ENCODE data around the gene CREBBP. TPM values are rescaled to one million over a fixed set of nuclear protein-coding genes. Genes with fewer than 3 reads are reported as not detected.

CREBBP gene
- total RNA-seq, 1 experiment from 2014 or later = 26.4 TPM

DNA sequence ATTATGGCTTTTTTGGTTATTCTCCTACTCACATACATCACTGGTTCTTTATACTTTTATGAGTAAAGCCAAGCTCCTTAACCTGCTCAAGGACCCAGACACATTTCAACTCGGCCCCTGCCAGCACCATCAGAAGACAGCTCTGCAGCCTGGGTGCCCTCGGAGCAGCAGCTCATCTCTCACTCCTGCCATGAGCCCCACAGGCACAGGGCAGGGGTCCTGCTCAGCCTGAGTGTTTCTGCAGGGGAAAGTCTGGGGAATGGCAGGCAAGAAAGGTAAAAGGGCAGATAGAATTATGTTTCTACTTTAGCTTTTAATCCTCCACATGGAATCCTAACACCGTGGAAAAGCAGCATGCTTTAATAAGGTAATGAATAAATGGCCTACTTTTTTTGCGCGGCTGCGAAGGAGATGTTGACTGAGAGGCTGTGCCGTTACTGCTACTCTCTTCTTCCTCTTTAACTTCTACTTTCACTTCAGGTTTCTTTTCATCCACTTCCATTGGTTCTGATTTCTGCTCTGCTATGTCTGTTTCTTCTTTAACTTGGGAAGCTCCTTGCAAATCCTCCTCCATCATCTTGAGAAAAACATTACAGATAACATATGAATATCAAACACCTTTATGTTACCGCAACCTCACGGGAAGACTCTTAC, 113.1 kb downstream of the CREBBP start:
- H4K20me1 ChIP-seq (ENCODE audit: insufficient read depth, low read depth, low read length) = no peaks in the 10 kb centered on the region
- peaks cover 16% of the 10 kb centered on the region for H3K79me2 ChIP-seq (ENCODE audit: low read length)
- H3K4me3 ChIP-seq (ENCODE audit: low read length) = no peak overlapping the region
- no peaks in the 10 kb centered on the region for H3K4me1 ChIP-seq (ENCODE audit: low read length)
- H3K4me2 ChIP-seq (ENCODE audit: low read depth, low read length, poor library complexity, severe bottlenecking) = no peak overlapping the region
- H3K9ac ChIP-seq (ENCODE audit: low read length) = no peak overlapping the region
- DNase-seq = no peak
- H3K9me3 ChIP-seq (ENCODE audit: low read length) = no peaks in the 10 kb centered on the region
- no peak overlapping the region for H3K27ac ChIP-seq (ENCODE audit: low read length)
- peaks cover 28% of the 10 kb centered on the region for H3K36me3 ChIP-seq (ENCODE audit: insufficient read depth, low read length)
- H3K27me3 ChIP-seq (ENCODE audit: low read length) = no peaks in the 10 kb centered on the region
- no peak overlapping the region for H2AFZ ChIP-seq (ENCODE audit: low read length)
- no peaks in the 10 kb centered on the region for H3K9me2 ChIP-seq (replicated peaks; ENCODE audit: insufficient read depth, low read length)

DNA sequence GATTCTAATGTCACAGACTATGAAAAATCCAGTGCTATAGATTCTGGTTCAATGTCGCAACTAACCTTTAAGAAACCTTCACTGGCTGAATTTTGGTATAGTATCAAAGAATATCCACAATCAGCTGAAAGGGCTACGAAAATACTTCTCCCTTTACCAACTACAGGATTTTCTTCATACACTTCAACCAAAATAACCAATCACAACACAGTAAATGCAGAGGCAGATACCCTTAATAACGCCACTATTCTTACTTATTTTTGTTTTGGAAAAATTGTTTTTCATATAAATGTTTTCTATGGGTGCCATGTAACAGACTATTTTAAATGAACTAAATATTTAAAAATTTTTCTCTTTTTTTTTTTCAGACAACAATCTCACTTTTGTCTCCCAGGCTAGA, 114.3 kb downstream of the CREBBP start:
- DNase-seq = no peak
- no peaks in the 10 kb centered on the region for H3K9me3 ChIP-seq (ENCODE audit: low read length)
- H3K4me2 ChIP-seq (ENCODE audit: low read depth, low read length, poor library complexity, severe bottlenecking) = no peak overlapping the region
- no peaks in the 10 kb centered on the region for H3K27me3 ChIP-seq (ENCODE audit: low read length)
- H3K4me1 ChIP-seq (ENCODE audit: low read length) = no peaks in the 10 kb centered on the region
- H2AFZ ChIP-seq (ENCODE audit: low read length) = no peak overlapping the region
- no peaks in the 10 kb centered on the region for H3K9me2 ChIP-seq (replicated peaks; ENCODE audit: insufficient read depth, low read length)
- no peak overlapping the region for H3K27ac ChIP-seq (ENCODE audit: low read length)
- no peak overlapping the region for H3K9ac ChIP-seq (ENCODE audit: low read length)
- peaks cover 21% of the 10 kb centered on the region for H3K79me2 ChIP-seq (ENCODE audit: low read length)
- no peaks in the 10 kb centered on the region for H4K20me1 ChIP-seq (ENCODE audit: insufficient read depth, low read depth, low read length)
- peaks cover 28% of the 10 kb centered on the region for H3K36me3 ChIP-seq (ENCODE audit: insufficient read depth, low read length)
- H3K4me3 ChIP-seq (ENCODE audit: low read length) = no peak overlapping the region

GRCh38 chr16:3764409-3764808, 116.1 kb downstream of the CREBBP start:
- H3K9me2 ChIP-seq (replicated peaks; ENCODE audit: insufficient read depth, low read length) = no peaks in the 10 kb centered on the region
- no peak overlapping the region for H3K4me3 ChIP-seq (ENCODE audit: low read length)
- H3K9me3 ChIP-seq (ENCODE audit: low read length) = no peaks in the 10 kb centered on the region
- DNase-seq = no peak
- H3K9ac ChIP-seq (ENCODE audit: low read length) = no peak overlapping the region
- no peak overlapping the region for H2AFZ ChIP-seq (ENCODE audit: low read length)
- no peaks in the 10 kb centered on the region for H3K4me1 ChIP-seq (ENCODE audit: low read length)
- peaks cover 28% of the 10 kb centered on the region for H3K36me3 ChIP-seq (ENCODE audit: insufficient read depth, low read length)
- peaks cover 21% of the 10 kb centered on the region for H3K79me2 ChIP-seq (ENCODE audit: low read length)
- no peaks in the 10 kb centered on the region for H4K20me1 ChIP-seq (ENCODE audit: insufficient read depth, low read depth, low read length)
- H3K4me2 ChIP-seq (ENCODE audit: low read depth, low read length, poor library complexity, severe bottlenecking) = no peak overlapping the region
- H3K27ac ChIP-seq (ENCODE audit: low read length) = no peak overlapping the region
- H3K27me3 ChIP-seq (ENCODE audit: low read length) = no peaks in the 10 kb centered on the region

- no peak overlapping the region for H3K9ac ChIP-seq (ENCODE audit: low read length)
- no peaks in the 10 kb centered on the region for H3K27me3 ChIP-seq (ENCODE audit: low read length)
- H3K9me2 ChIP-seq (replicated peaks; ENCODE audit: insufficient read depth, low read length) = no peaks in the 10 kb centered on the region
- no peaks in the 10 kb centered on the region for H3K9me3 ChIP-seq (ENCODE audit: low read length)
- H2AFZ ChIP-seq (ENCODE audit: low read length) = no peak overlapping the region
- H4K20me1 ChIP-seq (ENCODE audit: insufficient read depth, low read depth, low read length) = no peaks in the 10 kb centered on the region
- no peak for DNase-seq
- H3K4me1 ChIP-seq (ENCODE audit: low read length) = no peaks in the 10 kb centered on the region
- H3K4me2 ChIP-seq (ENCODE audit: low read depth, low read length, poor library complexity, severe bottlenecking) = no peak overlapping the region
- H3K27ac ChIP-seq (ENCODE audit: low read length) = no peak overlapping the region
- H3K4me3 ChIP-seq (ENCODE audit: low read length) = no peak overlapping the region
- peaks cover 18% of the 10 kb centered on the region for H3K79me2 ChIP-seq (ENCODE audit: low read length)
- peaks cover 20% of the 10 kb centered on the region; the same call in 1 of the 2 replicates for H3K36me3 ChIP-seq (ENCODE audit: insufficient read depth, low read length)
Observed at GRCh38 chr16:3762107-3762750, 118.3 kb downstream of the CREBBP start.

DNA sequence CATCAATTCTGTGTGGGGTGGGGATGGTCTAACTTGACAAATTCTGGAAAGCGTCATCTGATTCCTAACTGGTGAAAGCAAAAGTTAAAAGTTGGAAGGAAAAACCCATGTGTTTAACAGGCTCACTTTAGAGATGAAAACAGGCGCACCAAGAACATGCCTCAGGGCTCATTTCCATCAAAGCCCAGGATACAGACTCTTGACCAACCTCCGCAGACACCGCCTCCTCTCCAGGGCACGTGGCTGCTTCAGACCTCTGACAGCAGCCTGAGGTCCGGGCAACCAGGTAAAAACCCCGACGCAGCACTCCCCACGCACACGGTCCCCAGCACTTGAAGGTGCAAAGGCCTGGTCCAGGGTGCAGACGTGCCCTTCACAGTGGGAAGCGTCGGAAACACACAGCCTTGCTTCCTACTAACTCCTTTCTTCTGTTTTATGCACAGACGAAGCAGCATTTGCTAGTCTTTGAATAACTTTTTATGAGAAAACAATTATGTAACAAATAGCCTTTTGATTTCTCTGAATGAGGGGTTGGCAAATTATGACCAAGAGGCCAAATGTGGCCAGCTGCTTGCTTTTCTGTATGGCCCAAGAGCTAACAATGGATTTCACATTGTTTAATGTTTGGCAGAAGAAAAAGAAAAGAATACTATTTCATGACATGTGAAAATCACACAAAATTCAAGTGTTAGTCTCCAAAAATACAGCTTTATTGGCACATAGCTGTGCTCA, 119.0 kb downstream of the CREBBP start:
- Histone ChIP-seq H3K4me1 (ENCODE audit: low read length) (no peaks in the 10 kb centered on the region), H3K27ac (ENCODE audit: low read length) (no peak overlapping the region), H3K9me3 (ENCODE audit: low read length) (no peaks in the 10 kb centered on the region), H3K27me3 (ENCODE audit: low read length) (no peaks in the 10 kb centered on the region), H3K9me2 (replicated peaks; ENCODE audit: insufficient read depth, low read length) (no peaks in the 10 kb centered on the region), H2AFZ (ENCODE audit: low read length) (no peak overlapping the region), H3K79me2 (ENCODE audit: low read length) (peaks cover 13% of the 10 kb centered on the region), H3K4me3 (ENCODE audit: low read length) (no peak overlapping the region), H3K9ac (ENCODE audit: low read length) (no peak overlapping the region), H4K20me1 (ENCODE audit: insufficient read depth, low read depth, low read length) (no peaks in the 10 kb centered on the region), H3K4me2 (ENCODE audit: low read depth, low read length, poor library complexity, severe bottlenecking) (no peak overlapping the region), H3K36me3 (ENCODE audit: insufficient read depth, low read length) (peaks cover 20% of the 10 kb centered on the region; the same call in 1 of the 2 replicates)
- no peak for DNase-seq

DNA sequence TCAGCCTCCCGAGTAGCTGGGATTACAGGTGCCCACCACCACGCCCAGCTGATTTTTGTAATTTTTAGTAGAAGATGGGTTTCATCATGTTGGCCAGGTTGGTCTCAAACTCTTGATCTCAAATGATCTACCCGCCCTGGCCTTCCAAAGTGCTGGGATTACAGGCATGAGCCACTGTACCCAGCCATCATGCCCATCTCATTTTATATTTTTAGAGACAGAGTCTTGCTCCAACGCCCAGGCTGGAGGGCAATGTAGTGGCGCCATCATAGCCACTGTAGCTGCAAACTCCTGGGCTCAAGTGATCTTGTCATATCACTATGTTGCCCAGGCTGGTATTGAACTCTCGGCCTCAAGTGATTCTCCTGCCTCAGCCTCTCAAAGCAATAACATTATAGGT, 120.0 kb downstream of the CREBBP start:
- Histone ChIP-seq H4K20me1 (ENCODE audit: insufficient read depth, low read depth, low read length) (no peaks in the 10 kb centered on the region), H3K9me2 (replicated peaks; ENCODE audit: insufficient read depth, low read length) (no peaks in the 10 kb centered on the region), H3K36me3 (ENCODE audit: insufficient read depth, low read length) (peaks cover 22% of the 10 kb centered on the region; the same call in 1 of the 2 replicates), H3K27me3 (ENCODE audit: low read length) (no peaks in the 10 kb centered on the region), H3K4me3 (ENCODE audit: low read length) (no peak overlapping the region), H3K9ac (ENCODE audit: low read length) (no peak overlapping the region), H3K27ac (ENCODE audit: low read length) (no peak overlapping the region), H3K4me1 (ENCODE audit: low read length) (no peaks in the 10 kb centered on the region), H3K9me3 (ENCODE audit: low read length) (no peaks in the 10 kb centered on the region), H3K4me2 (ENCODE audit: low read depth, low read length, poor library complexity, severe bottlenecking) (no peak overlapping the region), H3K79me2 (ENCODE audit: low read length) (peaks cover 8% of the 10 kb centered on the region), H2AFZ (ENCODE audit: low read length) (no peak overlapping the region)
- DNase-seq = no peak

DNA sequence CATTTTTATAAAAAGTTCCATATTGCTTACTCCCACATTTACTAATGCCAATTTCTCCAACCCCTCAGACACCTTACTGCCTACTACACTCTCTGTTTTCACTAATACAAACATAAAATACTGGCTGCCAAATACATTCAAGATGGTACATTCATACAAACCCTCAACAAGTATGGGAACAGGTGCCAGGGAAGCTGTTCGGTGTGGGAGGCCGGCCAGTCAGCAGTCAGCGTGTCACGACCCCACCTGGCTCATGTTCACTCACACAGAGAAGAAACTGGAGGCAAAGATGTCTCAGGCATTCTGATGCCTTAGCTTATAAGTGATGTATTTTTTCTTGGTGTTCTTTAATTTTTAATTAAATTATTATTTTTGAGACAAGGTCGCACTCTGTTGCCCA, 120.8 kb downstream of the CREBBP start:
- no peak overlapping the region for H3K27ac ChIP-seq (ENCODE audit: low read length)
- no peak overlapping the region for H3K4me2 ChIP-seq (ENCODE audit: low read depth, low read length, poor library complexity, severe bottlenecking)
- H3K9ac ChIP-seq (ENCODE audit: low read length) = no peak overlapping the region
- H3K27me3 ChIP-seq (ENCODE audit: low read length) = no peaks in the 10 kb centered on the region
- no peaks in the 10 kb centered on the region for H3K9me3 ChIP-seq (ENCODE audit: low read length)
- H3K4me1 ChIP-seq (ENCODE audit: low read length) = no peaks in the 10 kb centered on the region
- H3K9me2 ChIP-seq (replicated peaks; ENCODE audit: insufficient read depth, low read length) = no peaks in the 10 kb centered on the region
- H2AFZ ChIP-seq (ENCODE audit: low read length) = no peak overlapping the region
- H3K79me2 ChIP-seq (ENCODE audit: low read length) = peaks cover 12% of the 10 kb centered on the region
- no peak overlapping the region for H3K4me3 ChIP-seq (ENCODE audit: low read length)
- DNase-seq = no peak
- H4K20me1 ChIP-seq (ENCODE audit: insufficient read depth, low read depth, low read length) = no peaks in the 10 kb centered on the region
- H3K36me3 ChIP-seq (ENCODE audit: insufficient read depth, low read length) = peaks cover 22% of the 10 kb centered on the region; the same call in 1 of the 2 replicates

DNA sequence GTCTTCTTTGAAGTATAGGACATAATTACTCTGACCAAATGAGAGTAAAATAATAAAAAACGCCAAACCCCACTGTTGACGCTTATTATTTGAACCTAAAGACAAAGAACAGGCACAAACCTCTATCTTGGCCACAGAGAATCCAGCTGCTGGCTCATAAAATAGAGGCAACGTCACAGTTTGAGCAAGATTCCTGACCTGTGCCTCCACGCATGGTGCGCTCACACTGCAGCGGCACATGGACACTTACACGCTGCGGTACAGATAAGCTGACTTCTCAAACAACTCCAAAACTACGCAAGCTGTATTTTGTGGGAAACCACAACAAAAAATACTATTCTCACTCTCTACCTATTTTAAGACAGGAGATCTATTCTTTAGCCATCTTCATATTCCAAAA, 124.4 kb downstream of the CREBBP start:
- H3K4me1 ChIP-seq (ENCODE audit: low read length) = no peaks in the 10 kb centered on the region
- H3K9me3 ChIP-seq (ENCODE audit: low read length) = no peaks in the 10 kb centered on the region
- no peak overlapping the region for H2AFZ ChIP-seq (ENCODE audit: low read length)
- H3K36me3 ChIP-seq (ENCODE audit: insufficient read depth, low read length) = peaks cover 26% of the 10 kb centered on the region; the same call in 1 of the 2 replicates
- H3K27me3 ChIP-seq (ENCODE audit: low read length) = no peaks in the 10 kb centered on the region
- no peak overlapping the region for H3K9ac ChIP-seq (ENCODE audit: low read length)
- no peak overlapping the region for H3K27ac ChIP-seq (ENCODE audit: low read length)
- no peaks in the 10 kb centered on the region for H3K9me2 ChIP-seq (replicated peaks; ENCODE audit: insufficient read depth, low read length)
- no peaks in the 10 kb centered on the region for H4K20me1 ChIP-seq (ENCODE audit: insufficient read depth, low read depth, low read length)
- no peak overlapping the region for H3K4me3 ChIP-seq (ENCODE audit: low read length)
- H3K79me2 ChIP-seq (ENCODE audit: low read length) = peaks cover 38% of the 10 kb centered on the region
- DNase-seq = no peak
- no peak overlapping the region for H3K4me2 ChIP-seq (ENCODE audit: low read depth, low read length, poor library complexity, severe bottlenecking)

All from Karpas-422 (cell line).